Measurements from ENCODE around the gene FAAH. TPM values are rescaled to one million over a fixed set of nuclear protein-coding genes. Genes with fewer than 3 reads are reported as not detected.

FAAH gene
- total and polyA plus RNA-seq, 2 of the 13 experiments (the other 11 are each of a cell fraction or from before 2014, with no cell fraction given), result 5.4 to 11.0 TPM

GRCh38 chr1:46431695-46432094 is 37.6 kb downstream of the FAAH start:
- no peak overlapping the region for H3K27ac ChIP-seq (ENCODE audit: extremely low read length, insufficient read depth, low read length)
- H3K27me3 ChIP-seq (ENCODE audit: control insufficient read depth in 1 of 2, insufficient read depth in 2 of 2, low read length in 2 of 2), result peaks cover 8 to 26% of the 10 kb centered on the region in 2 experiments; a peak in 4 of 5 replicates
- no peaks in the 10 kb centered on the region for H3K36me3 ChIP-seq (replicated peaks in 1 of 2; ENCODE audit: control insufficient read depth in 1 of 2, insufficient read depth in 2 of 2, low read length in 2 of 2)
- no peaks in the 10 kb centered on the region for H3K9me3 ChIP-seq (ENCODE audit: low read length)
- no peak overlapping the region for H3K4me2 ChIP-seq (ENCODE audit: low read depth, low read length)
- H4K20me1 ChIP-seq (ENCODE audit: insufficient read depth, low read length), result no peaks in the 10 kb centered on the region
- peak; percentile 46; the same call in 2 of the 3 replicates for ATAC-seq
- no peak overlapping the region for H3K4me3 ChIP-seq (replicated peaks in 1 of 3; ENCODE audit: insufficient read depth in 1 of 3, low read depth in 2 of 3, low read length in 3 of 3)
- WGBS (ENCODE audit: low lambda C conversion rate), result 18% methylated on average over 5 of the region's 6 CpGs
- H3K9ac ChIP-seq (ENCODE audit: insufficient read depth, low read depth, low read length), result no peak overlapping the region
- no peak overlapping the region for H2AFZ ChIP-seq (ENCODE audit: low read length)
- no peaks in the 10 kb centered on the region for H3K79me2 ChIP-seq (ENCODE audit: insufficient read depth, low read length)
- intact Hi-C loops (cut with micrococcal nuclease; ENCODE audit: unreplicated experiment) (no loop called here), in situ Hi-C loops (cut with HindIII; ENCODE audit: extremely low pct_ligation_motif_present, low pct_unique_long_range_greater_than_20kb) (no loop called here)
- BruUV-seq (replicated peaks), result no TSS peak
- ChIA-PET POLR2A (no interaction called here), CTCF (ENCODE audit: low intra/inter-chr PET ratio, low total read pairs) (no interaction called here)
- no peak for FAIRE-seq
- DNase-seq (ENCODE audit: low spot score), result no peak
- TF ChIP-seq ZNF513 (CRISPR knock-in tag; conservative IDR thresholded peaks at IDR 0.05), result no peak
- no peak for TF ChIP-seq ZBTB25 (CRISPR knock-in tag; IDR thresholded peaks at IDR 0.05)
- TF ChIP-seq IKZF5 (CRISPR knock-in tag; IDR thresholded peaks at IDR 0.05), result no peak
- no peak for TF ChIP-seq EEA1 (CRISPR knock-in tag; IDR thresholded peaks at IDR 0.05; ENCODE audit: borderline replicate concordance)
- TF ChIP-seq PHF8 (CRISPR knock-in tag; IDR thresholded peaks at IDR 0.05), result no peak
- TF ChIP-seq MYNN (CRISPR knock-in tag; IDR thresholded peaks at IDR 0.05; ENCODE audit: low read depth), result no peak
- TF ChIP-seq KMT2A (CRISPR knock-in tag; IDR thresholded peaks at IDR 0.05), result no peak
- TF ChIP-seq BCL6 (CRISPR knock-in tag; IDR thresholded peaks at IDR 0.05), result no peak
- no peak for TF ChIP-seq SAFB2 (CRISPR knock-in tag; IDR thresholded peaks at IDR 0.05; ENCODE audit: borderline replicate concordance, low read depth)
- no peaks in the 10 kb centered on the region for H3K4me1 ChIP-seq (ENCODE audit: insufficient read depth, low read length)
